GM18526 (cell line): ENCODE data around the gene LTN1.
A peak's percentile ranks its signal among the peaks of the same experiment; 100 is the strongest.

Experiments used
- POLR2A ChIP-seq: IDR thresholded peaks from 3 replicates; pipeline ENCODE4 v1.6.1; 2011; ENCODE audit not compliant: insufficient read length; ENCODE audit errors: extremely low read depth

LTN1 gene

DNA sequence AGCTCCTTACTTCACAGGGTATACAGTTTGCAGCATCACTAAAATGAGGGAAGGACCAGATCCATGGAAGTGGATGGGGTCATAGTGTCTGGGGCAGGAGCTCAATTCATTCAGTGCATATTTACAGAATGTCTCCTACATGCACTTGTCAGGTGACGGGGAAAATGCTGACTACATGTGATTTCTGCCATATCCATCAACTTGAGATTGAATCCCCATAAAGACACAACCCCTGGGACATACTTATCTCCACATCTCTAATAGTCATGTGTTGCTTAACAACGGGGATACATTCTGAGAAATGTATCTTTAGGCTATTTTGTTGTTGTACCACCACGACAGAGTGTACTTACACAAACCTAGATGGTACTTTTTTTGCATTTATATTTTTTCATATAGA is 14.5 kb upstream of the LTN1 start:
- no peak for TF ChIP-seq POLR2A

DNA sequence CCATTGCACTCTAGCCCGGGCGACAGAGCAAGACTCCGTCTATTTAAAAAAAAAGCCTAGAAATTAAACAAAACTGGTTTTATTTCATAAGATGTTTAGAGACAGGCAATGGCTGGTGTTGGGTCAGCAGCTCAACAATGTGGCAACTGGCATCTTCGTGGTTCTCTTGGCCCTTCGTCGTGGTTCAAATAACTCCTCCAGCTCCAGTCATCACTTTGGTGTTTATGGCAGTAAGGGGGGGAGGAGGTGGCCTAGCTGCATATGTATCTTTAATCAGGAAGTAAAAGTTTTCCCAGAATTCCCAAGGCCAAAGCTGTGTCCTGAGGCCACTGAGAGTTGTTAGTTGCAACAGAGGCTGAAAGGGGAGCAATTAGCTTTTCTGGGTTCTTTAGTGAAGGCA is 13.0 kb upstream of the LTN1 start:
- TF ChIP-seq POLR2A, result no peak

DNA sequence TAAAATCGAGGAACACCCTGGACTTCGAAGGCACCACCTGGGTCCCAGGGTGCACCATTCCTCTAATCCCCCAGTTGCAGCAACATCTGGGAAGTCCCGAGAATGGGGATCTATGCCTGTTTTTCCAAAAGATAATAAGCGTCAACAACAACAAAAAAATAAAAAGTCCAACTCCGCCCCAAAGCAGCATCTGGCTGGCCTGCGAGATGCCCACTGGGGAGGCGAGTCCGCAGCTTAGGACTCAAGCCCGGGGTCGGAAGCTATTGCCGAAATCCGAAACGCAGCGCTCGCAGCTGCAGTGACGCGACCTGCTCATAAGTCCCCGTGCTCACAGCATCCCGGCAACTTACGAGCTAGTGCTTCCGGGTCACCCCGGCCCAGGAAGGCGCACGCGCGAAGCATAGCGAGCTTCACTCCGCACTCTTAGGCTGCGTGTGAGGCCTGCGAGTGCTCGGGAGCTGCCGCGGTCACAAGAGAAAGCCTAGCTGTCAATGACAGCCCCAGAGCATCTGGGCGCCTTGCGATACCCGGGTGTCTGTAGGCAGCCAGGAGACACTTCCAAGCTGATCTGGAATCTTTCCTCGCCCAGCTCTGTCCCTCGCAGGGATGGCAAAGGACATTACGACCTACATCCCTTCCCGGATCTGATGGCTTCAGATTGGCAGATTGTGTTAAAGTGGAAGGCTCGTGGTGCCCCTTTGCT is 9.9 kb upstream of the LTN1 start:
- TF ChIP-seq POLR2A, result peak; percentile 99

DNA sequence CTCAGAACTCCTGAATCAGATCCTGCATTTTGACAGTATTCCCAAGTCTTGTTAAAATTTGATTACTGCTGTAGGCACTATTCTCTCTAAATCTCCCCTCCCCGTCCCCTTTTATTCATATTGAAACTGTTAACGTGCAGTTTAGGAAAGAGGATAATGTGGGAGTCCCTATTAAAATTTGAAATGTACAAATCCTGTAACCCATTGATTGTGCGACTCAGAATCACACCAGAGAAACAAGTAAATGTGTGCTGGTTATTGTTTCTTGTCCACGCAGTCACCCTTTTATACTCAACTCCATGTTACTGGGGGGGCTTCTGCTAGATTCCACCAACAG is 584 bp upstream of the LTN1 start:
- no peak for TF ChIP-seq POLR2A

DNA sequence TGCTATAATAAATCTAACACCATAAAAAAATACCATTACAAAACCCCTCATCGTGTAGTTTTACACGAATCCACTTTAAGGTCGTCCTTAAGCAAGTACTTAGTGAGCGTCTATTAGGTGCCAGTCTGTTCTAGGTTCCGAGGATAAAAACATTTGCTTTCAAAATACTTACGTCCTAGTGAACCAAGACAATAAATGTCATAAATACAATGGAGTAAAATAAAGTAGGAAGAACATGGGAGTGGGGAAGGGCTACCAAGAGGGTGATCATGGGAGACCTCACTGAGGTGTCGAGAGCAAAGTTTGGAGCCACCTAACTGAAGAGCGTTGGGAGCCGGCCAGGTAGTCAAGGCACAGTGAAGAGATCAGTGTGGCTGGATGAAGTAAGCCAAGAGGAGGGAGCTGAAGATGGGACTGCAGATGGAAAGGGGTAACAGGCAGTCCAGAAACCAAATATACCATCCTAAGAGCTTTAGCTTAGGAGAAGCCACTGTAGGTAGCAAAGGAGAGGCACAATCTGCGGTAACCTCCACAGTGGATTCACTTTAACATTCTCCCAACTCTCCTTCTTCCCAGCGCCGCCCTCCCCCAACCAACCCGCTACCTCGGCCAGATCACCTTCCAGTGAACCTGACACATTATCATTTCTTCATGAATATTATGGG is 684 bp downstream of the LTN1 start:
- TF ChIP-seq POLR2A, result no peak

DNA sequence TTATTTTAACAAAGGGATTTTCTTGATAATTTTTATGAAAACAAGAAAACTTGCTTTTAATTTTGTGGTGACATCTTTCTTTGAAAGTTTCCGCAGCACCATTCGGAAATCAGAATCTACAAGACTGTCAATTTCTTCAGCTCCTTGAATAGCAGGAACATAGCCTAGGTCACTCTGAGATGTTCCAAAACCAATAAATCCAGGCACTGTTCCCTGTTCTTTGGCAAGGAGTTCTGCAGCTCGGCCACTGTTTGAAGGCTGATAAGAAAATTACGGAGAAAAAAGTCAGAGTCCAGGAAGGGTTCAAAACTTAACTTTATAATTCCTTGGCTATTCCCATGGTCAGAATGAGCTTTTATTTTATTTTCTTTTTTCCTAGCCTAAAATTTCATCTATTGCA is 6.0 kb downstream of the LTN1 start:
- TF ChIP-seq POLR2A, result no peak

DNA sequence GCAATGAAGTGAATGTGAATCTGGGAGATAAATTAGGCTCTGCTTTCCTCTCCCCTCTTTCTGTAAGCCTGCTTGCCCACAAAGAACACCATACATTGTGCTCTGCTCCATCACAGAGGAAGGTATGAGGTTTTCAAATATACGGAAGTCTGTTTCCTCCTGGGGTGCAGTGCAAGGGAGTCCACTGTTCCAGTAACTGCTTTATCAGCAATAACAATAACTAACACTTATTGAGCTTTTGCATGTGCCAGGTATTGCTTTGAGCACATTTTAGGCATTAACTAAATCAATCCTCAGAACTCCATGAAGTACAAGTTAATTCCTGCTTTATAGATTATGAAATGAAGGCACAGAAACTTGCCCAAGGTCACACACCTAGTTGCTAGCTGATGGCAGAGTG is 10.0 kb downstream of the LTN1 start:
- TF ChIP-seq POLR2A, result no peak

DNA sequence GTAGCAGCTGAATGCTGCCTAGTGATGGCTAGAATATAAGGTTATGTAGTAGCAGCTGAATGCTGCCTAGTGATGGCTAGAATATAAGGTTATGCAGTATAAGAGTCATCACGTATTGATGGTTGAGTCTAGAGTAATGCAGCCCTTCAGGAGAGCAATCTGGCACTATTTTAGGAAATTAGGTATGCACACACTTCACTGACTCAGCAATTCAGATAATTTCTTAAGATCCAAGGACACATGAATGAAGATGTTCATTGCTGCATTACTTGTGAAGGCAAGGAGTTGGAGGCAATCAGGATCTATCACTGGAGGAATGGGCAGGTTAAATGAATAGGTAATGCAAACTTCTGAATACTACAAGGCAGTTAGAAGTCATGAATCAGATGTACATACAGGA is 13.6 kb downstream of the LTN1 start:
- TF ChIP-seq POLR2A, result no peak

DNA sequence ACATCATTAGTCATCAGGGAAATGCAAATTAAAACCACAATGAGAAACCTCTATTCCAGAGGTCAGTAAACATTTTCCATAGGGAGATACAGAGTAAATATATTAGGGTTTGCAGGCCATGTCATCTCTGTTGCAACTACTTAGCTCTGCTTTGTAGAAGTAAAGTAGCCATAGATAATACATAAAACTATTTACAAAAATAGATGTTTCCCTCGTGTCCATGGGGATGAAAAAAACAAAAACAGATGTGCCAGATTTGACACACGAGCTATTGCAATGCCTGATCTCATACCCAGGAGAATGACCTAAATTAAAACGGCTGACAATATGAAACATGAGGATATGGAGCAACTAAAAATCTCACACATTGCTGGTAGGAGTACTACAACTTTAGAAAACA is 17.3 kb downstream of the LTN1 start:
- TF ChIP-seq POLR2A, result no peak

DNA sequence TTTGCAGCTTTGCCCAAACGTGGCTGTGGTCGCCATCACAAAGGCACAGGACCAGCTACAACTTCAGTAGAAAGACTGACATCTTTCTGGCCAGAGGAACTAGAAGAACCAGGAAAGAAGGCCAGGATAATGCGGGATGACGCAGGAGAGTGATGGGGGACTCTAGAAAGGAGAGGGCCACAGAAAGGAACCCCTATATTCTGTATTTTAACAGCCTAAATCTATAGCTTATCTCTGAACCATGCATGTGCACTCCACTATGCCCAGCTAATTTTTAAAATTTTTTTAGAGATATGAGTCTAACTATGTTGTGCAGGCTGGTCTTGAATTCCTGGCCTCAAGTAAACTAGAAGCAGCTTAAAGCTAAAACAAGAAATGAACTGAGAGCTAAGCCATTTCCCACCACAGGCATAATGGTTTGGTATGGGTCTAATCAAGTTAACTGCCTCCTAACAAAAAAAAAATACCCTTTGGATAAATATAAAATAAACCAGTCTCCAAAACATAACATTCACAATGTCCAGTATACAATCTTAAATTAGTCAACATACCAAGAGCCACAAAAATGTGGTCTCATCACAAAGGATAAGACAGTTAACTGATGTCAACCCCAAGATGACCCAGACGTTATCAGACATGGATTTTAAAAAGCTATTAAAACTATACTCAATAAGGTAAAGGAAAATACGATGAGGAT is 18.0 kb downstream of the LTN1 start:
- no peak for TF ChIP-seq POLR2A

DNA sequence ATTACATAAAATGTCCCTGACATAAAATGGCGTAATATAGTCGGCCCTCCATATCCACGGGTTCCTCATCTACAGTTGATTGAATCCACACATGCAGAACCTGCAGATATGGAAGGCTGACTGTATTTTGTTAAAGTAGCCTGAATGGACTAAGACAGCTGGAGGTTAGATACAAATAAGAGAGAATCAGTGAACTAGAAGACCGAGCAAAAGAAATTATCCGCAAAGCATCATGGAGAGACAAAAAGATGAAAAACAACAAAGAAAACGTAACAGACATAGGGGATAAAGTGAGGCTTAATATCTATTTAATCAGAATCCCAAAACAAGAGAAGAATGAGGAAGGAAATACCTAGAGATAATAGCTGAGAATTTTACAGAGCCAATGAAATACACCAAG is 20.3 kb downstream of the LTN1 start:
- TF ChIP-seq POLR2A, result no peak

DNA sequence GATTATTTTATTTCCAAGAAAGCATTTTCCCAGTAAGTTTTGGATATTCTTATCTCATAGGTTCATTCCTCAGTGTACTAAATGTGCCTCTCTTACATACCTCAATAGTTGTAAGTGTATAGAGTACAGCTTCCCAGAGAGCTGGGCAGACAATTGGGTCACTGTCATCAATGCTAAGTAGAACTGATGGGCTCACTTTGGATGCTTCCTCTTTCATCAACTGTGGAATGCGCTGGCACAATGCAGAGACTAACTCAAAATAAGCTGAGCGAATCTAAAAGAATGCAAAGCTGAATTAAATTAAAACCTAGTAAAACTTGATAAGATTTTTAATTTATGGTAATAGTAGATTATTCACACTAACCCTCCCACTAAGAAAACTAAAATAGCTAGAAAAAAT is 21.5 kb downstream of the LTN1 start:
- TF ChIP-seq POLR2A, result no peak

DNA sequence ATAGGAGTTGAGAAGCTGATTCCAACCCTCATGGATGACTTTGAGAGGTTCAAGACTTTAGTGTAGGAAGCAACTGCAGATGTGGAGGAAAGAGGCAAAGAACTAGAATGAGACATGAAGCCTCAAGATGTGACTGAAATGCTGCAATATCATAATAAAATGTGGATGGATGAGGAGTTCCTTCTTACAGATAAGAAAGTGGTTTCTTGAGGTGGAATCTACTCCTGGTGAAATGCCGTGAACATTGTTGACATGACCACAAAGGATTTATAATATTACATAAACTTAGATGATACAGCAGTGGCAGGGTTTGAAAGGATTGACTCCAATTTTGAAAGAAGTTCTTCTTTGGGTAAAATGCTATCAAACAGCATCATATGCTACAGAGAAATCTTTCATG is 28.8 kb downstream of the LTN1 start:
- TF ChIP-seq POLR2A, result no peak

DNA sequence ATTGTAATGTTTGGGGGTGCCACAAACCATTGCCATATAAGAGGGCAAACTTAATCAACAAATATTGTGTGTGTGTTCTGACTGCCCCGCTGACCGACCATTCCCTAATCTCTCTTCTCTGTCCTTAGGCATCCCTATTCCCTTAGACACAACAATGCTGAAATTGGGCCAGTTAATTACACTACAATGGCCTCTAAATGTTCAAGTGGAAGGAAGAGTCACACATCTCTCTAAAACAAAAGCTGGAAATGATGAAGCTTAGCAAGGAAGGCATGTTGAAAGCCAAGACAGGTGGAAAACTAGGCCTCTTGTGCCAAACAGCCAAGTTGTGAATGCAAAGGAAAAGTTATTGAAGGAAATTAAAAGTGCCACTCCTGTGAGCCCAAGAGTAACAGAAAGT is 30.2 kb downstream of the LTN1 start:
- no peak for TF ChIP-seq POLR2A

DNA sequence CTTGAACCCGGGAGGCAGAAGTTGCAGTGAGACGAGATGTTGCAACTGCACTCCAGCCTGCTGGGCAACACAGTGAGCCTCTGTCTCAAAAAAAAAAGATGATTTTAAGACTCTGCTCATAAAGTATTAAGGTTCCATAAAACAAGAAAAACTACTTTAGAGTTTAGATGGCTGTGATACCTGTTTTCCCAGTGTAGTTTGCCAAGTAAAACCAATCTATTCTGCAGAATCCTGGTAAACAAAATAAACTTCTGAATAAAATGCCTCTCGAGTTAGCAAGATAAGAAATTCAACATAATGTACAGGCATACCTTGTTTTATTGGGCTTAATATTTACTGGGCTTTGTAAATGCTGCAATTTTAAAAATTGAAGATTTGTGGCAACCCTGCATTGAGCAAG is 30.8 kb downstream of the LTN1 start:
- no peak for TF ChIP-seq POLR2A

DNA sequence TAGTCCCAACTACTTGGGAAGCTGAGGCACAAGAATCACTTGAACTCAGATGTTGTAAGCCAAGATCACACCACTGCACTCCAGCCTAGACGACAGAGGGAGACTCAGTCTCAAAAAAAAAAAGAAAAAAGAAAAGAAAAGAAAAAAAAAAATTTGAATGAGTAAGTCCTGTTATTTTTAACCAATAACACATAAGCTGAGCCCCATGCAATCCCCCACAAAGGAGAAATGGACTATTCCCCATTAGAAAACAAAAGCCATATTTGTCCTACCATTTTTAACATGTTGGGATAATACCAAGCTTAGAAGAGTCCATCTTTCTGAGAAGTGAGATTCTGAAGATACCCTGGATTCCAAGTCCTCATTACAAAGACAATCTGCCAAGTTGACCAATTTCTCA is 32.4 kb downstream of the LTN1 start:
- no peak for TF ChIP-seq POLR2A
